GM21360 (cell line): ENCODE data around the gene ARHGEF33.
"Not testable (repeated sequence)": the region's sequence is repeated elsewhere in the genome, so short reads cannot be mapped to it uniquely, and the experiment has no call there.

Experiments
- ATAC-seq: cut with Tn5 transposase; IDR thresholded peaks from one replicate; pipeline ENCODE4 v1.9.1; 2021; ENCODE audit warnings: mild to moderate bottlenecking, moderate library complexity; ENCODE audit not compliant: unreplicated experiment

Gene ARHGEF33

DNA sequence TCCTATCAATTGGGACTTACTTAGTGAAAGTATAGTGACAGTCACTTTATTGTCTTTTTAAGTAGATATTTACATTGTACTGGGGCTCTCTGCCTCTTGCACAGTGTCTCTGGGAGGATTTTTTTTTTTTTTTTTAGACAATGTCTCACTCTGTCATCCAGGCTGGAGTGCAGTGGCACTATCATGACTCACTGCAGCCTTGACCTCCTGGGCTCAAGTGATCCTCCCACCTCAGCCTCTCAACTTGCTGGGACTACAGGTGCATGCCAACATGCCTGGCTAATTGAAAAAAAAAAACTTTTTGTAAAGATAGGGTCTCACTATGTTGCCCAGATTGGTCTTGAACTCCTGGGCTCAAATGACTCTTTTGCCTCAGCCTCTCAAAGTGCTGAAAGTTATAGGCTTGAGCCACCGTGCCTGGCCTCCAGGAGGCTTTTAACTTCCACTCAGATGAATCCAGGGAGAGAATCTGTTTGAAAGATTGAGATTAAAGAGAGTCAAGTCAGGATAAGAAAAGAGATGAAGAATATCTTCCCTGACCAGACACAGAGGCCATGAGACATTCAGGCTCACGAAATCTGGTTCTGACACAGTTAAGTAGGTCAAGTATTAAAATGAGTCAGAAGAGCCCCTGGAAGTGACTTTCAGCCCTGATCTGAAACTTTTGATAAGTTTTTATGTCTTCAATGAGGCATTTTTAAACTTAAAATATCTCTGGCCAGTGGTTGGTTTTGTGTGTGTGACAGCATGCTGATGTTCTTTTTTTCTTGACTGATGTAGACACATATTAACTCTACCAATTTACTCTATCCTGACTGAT is 18.3 kb downstream of the ARHGEF33 start:
- peak; percentile 92 for ATAC-seq

DNA sequence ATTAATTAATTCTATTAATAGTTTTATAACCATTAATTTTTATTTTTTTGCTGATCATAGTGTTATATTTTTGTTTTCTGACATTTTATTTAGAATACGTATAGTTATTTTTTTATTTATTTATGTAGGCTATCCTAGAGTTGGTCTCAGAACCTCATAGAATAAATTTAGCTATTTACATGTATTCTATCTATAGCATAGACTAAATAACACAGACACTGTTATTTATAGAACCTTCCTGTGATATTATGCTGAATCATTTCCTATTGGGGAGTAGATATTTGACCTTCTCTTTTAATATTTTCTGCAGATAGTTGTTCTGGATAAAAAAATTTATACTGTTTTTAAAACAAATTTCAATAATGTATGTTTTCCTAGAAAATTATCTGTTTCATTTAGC is 20.2 kb downstream of the ARHGEF33 start:
- no peak for ATAC-seq

DNA sequence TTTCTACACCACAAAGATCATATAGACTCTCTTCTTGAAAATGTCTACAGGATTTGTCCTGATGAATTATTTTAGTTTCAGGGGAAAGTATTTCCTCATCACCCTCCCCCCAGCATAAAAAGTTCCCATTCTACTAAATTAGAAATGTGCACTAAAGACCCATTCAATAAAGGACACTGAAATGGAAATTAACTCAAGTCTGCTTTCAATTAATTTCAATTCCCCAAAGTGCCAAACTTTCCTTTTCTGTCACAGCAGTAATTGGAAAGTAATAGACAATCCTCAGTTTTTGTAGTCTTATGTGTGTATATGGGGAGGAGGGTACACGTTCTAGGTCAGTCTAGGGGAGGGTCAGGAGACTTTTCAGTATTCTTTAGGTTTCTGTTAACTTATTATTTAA is 21.5 kb downstream of the ARHGEF33 start:
- ATAC-seq: no peak

DNA sequence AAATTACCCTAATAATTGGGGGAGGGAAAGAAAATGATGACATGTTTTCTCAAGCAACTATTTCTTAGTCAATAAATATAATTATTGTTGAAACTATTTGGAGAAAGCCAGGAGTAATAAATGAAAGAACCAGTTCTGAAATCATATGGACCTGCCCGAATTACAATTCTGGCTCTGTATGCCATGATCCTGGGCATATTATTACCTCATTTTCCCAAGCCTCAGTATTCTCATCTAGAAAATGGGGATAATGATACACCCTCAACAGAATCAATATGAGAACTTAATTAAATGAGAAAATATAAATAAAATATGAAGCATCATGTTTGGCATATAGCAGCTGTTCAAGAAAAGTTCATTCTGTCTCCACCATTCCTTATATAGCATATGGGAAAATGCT is 22.9 kb downstream of the ARHGEF33 start:
- no peak for ATAC-seq

DNA sequence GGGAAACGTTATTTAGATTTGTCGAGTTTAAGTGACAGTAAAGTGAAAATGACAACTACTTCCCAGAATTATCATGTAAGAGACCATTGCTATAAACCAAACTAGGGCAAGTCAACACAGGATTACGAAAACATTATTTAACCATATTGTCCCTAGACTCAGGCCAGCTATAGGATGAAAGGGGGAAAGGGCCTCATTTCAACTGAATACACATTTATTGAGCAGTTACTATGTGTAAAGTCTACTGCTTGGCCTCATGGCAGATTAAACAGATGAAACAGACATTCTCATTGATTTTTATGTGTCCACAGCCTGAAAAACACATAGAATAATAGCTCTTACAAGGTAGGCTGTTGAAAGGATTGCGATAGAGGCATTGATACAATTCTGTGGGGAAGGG is 32.7 kb downstream of the ARHGEF33 start:
- ATAC-seq: no peak

DNA sequence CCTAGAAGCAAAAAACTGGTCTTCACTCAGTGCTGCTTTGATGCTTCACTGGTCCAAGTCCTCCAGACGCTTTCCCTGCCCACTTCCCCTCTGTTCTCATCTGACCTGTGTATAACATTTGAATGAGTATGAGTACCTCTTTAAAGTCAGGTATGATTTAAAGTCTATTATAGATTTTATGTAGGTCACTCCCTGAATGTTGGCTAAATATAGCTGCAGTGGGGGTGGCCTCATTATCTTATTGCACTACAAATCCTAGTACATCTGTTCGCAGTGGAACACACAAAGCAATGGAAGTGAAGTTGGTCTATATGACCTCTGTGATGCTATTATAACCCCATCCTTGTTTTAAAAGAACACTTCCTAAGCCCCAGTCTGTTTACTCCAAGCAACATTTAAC is 33.2 kb downstream of the ARHGEF33 start:
- ATAC-seq: no peak

DNA sequence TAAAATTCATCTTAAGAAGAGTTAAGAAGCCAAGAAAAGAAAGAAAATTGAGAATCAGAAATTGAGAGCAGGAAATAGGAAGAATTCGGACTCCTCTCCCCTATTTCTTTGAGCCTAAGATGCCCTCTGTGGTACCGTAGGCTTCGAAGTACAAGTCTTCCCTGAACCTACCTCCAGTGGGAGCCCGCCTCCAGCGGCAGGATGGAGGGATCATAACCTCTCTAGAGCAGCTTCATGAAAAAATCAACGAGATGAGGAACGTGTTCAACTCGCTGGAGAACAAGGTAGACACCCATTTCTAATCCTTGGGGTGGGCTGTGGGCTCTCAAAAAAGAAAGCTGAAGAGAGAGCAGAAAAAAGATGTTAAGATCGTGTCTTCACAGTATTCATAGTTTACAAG is 36.3 kb downstream of the ARHGEF33 start:
- no peak for ATAC-seq

DNA sequence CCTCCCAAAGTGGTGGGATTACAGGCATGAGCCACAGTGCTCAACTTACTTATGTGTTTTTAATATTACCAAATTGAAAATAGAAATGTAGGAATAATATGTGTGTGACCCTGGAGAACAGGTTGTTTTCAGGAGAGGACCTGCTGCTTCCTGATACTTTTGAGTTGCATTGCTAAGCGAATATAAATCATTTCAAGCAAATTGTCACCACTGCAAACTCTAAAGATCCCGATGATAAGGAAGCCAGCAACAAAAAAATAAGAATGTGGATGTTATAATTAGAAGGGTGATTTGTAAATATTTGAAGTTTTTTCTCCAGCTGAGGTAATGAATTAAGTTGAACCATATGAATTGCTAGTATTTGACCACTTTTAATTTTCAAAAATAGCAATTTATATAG is 40.9 kb downstream of the ARHGEF33 start:
- no peak for ATAC-seq

DNA sequence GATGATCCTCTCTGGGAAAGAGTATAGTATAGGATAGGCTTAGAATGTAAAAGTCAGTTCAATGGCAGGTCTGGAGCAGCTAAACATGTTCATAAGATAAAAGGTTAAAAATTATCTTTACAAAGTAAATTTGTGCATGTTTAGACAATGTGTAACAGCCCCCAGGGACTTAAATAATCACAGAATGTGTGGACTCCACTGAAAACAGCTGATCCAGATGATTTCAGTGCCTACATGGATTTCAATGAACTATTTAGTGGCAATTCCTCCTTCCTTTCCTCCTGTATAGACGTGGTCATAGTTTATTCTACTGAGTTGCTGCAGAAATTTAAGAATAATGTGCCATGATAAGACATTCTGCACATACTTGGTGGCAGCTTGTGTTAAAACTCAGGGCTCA is 42.9 kb downstream of the ARHGEF33 start:
- ATAC-seq: no peak

DNA sequence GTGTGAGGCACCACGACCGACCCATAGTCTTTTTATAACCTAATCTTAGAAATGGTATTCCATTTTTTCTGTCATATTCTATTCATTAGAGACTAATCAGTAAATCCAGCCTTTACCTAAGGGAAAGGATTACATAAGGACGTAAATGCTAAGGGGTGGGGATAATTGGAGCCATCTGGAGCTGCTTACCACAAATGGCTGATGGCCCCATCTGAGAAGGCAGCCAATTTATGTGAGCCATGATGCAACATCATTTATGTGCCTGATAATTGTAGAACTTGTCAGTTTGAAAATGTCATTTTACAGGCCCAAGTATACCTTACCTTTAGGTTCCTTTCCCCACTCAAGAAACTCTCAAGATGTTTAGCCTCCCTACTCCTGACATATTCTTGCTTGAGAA is 44.0 kb downstream of the ARHGEF33 start:
- ATAC-seq: no peak

DNA sequence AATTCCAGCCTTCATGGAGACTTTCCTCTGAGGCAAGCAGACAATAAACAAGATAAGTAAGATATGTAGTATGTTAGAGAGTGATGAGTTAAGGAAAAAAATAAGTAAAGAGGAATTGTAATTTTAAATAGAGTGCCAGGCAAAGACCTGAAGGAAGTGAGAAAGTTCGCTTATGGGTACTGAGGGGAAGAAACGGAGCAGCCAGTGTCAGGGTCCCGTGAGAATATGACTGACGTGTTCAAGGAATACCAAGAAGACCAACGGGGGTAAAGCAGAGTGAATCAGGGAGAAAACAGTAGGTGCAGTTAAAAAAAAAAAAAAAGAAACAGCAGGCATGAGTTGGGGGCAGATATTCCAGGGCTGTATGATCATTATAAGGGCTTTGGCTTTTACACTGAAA is 45.1 kb downstream of the ARHGEF33 start:
- ATAC-seq: no peak

DNA sequence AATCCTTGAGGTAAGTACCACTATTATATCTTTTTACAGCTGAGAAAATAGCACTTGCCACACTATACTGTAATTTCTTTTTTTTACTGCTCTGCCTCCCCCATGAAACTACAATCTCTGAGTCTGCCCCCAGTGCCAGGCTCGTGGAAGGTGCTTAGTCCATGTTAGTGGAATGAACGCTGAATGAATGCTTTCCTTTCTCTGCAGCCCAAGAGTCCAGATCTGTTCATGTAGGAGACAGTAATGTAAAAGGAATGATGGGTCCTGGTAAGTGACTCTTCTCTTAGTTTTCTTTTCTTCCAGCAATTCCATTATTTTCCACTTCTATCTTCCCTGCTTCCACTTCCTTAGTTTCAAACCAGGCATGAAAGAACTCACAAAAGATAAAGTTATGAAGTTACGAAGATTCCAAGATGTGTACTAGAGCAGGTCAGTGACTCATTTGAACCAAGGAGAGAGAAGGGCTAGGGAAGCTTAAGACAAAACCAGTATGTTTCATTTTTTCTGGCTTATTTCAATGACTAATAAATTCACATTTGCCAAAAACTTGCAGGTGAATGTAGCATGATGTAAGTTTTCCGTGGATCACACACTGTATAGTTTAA is 46.0 kb downstream of the ARHGEF33 start:
- ATAC-seq: no peak

DNA sequence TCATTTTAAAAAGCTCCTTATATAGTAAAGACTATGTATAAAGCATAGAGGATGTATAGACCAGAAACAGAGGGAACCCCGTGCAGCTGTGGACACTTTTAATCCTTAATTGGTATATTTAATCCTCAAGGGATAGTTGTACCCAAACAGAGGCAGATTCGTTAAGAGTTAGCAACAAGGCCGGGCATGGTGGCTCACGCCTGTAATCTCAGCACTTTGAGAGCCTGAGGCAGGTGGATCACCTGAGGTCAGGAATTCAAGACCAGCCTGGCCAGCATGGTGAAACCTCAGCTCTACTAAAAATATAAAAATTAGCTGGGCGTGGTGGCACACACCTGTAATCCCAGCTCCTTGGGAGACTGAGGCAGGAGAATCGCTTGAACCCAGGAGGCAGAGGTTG is 46.8 kb downstream of the ARHGEF33 start:
- ATAC-seq: not testable (repeated sequence)

DNA sequence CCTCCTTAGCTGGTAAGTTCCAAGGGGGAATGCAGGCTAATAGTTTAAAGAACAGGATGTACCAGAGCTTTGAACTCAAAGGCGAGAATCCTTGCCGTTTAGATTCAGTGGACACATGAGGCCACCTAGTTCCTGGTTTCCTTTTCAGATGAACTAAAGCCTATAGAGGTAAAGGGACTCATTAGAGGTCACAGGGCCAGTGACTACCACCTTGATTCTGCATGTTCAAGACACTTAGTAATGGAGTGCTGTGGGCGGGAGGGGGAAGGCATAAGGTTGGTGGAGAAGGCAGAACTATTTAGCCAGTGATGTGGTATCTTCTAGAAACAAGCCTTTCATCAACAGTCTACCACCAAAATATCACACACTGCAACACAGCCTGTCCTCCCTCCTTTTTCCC is 47.9 kb downstream of the ARHGEF33 start:
- ATAC-seq: no peak

DNA sequence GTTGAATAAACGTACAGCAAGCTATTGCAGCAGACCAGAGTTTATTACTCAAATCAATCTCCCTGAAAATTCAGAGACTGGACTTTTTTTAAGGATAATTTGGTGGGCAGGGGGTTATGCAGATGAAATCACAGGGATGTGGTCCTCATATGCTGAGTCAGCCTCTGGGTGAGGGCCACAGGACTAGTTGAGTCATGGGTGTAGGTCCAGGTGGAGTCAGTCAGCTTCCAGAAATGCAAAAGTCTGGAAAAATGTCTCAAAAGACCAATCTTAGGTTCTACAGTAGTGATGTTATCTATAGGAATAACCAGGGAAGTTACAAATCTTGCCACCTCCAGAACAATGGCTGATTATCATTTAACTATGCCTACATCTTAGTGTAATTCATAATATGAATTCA is 51.1 kb downstream of the ARHGEF33 start:
- no peak for ATAC-seq

DNA sequence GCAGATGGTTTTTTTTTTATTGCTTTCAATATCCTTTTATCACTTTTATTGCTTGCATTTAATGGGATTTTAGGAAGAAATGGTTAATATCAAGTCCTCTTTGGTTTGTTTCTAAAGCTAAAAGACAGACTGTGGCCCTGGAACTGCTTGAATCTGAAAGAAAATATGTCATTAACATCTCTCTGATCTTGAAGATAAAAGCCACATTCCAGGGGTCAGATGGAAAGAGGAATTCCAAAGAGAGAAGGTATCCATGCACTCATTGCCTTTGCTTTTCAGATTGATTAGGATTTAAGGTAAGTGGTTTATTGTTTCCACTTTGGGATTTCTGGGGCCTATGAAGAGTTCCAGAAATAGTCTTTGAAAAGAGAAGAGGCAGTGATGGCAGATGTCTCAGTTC is 54.1 kb downstream of the ARHGEF33 start:
- ATAC-seq: no peak

DNA sequence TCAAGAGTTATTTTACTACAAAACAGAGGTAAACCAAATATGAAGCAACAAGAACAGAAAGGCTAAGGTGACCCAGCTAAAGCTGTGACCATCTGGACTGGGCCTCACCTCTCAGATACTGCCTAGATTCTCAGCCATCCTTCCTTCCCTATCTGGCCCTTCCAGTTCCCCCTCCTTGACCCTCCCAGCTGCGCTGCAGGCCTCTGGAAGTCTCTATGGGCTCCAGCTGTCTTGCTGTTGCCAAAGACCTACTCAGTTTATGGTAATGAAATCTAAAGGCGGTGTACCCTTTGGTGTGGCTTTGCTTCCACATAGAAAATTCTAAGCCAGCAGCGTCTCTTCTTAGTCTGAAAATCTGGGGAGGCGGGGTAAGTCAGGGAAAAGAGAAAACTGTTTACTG is 55.7 kb downstream of the ARHGEF33 start:
- no peak for ATAC-seq

DNA sequence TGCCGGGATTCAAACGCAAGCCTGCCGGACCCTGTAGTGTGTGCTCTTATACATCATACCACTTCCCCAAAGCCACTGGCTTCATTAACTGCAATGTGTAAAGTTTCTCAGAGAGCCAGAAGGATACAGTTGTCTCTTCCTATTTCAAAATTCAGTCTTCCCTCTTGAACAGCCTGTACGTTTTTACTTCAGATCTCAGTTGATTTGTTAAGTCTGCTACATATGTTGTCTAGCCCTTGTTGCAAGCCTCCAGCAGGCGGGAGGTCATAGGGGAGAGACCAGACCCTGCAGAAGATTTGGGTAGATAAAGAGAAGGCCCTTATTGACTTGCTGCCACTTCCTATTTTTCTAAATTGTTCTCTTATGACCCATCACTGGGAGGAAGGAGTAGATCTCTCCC is 56.2 kb downstream of the ARHGEF33 start:
- no peak for ATAC-seq

DNA sequence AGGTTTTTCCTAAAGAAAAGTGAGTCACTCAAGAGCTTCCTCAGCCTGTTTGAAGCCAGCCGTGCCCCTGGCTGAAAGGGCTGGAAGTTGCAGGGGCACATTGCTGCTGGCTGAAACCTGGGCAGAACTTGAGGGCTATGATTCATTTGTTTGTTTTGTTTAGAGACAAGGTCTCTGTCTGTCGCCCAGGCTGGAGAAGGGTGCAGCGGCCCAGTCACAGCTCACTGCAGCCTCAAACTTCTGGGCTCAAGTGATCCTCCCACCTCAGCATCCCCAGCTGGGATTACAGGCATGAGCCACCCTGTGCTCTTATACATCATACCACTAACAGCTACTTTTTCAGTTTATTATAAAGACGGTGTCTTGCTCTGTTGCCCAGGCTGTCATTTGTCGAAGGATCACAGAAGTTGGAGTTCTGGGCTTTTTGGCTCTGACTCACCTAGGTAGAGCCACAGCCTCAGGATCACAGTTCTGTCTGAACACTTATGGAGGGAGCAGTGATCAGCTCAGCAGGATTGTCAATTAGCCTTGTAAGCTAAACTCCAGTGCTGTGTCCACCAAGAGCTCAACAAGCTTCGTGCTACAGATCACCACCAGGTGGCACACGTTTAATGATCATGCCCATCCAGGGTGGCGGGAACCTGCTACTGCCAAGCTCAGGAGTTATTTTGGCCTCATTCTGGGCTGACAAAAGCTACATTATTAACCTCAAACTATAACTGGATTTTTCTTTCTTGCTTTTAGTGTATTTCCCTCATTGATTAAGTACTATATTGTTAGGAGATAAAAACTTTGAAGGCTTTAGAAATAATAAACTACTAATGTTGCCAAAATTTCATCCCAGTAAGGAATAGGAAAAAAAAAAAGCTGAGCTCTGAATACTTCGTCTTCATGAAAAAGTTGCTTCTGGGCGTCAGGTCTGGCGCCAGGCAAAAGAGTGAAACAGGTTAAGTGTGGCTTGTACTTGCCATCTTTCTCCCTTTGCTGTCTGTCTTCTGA is 57.9 kb downstream of the ARHGEF33 start:
- peak; percentile 55 for ATAC-seq

DNA sequence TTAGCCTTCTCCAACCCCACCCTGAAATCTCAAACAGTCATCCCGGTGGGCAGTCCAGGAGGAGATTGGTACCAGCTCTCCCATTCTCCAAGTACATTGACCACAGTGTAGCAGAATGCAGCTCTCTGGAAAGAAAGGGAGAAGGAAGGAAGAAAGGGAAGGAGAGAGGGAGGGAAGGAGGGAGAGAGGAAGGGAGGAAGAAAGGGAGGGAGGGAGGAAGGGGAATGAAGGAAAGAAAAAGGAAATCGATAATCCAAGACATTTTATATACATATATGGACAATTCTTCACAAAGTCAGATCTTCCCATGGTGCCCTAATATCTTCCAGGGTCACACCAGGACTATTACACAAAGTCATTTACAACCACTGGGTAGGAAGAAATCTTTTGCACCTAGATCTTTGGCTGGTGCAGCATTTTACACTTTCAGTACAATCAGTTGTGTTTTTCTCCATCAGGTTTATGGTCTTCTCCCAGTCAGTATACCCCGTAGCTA is 58.8 kb downstream of the ARHGEF33 start:
- ATAC-seq: no peak

DNA sequence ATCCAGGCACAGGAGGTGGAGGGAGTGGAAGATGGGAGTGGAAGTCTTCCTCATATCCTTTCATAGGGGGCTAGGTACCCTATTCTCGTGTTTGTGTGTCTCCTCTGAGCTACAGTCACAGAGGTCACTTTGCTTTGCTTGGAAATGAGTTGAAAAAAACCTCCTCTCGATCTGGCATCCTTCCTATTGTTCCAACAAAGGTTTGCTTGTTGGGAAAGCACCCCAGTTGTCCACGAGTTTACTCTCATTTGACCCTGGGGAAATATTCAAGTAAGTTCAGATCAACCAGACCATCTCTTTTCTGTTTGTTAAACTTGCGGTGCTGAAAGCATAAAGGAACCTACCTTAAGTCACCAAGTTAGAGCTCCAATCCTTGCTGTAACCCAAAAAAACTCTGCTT is 59.3 kb downstream of the ARHGEF33 start:
- no peak for ATAC-seq
